Urinary bladder (tissue), 4 donors: Measurements from ENCODE around the gene PPP1R9A. TPM values are rescaled to one million over a fixed set of nuclear protein-coding genes. Genes with fewer than 3 reads are reported as not detected.

Experiments used
- DNase-seq: peaks from one replicate; pipeline ENCODE4 v3.0.0-alpha.2; 2015; ENCODE audit errors: extremely low spot score
- H3K27ac ChIP-seq: one replicate; pipeline ENCODE4 v1.5.1; 2013; ENCODE audit warnings: low read depth, mild to moderate bottlenecking, moderate library complexity
- H3K36me3 ChIP-seq: one replicate; pipeline ENCODE4 v1.6.1; 2013; ENCODE audit warnings: mild to moderate bottlenecking, moderate library complexity; ENCODE audit not compliant: insufficient read depth
- H3K4me1 ChIP-seq: one replicate; pipeline ENCODE4 v1.6.1; 2013; ENCODE audit warnings: mild to moderate bottlenecking, moderate library complexity; ENCODE audit not compliant: insufficient read depth
- H3K4me3 ChIP-seq: one replicate; pipeline ENCODE4 v1.5.1; 2013; ENCODE audit warnings: low read depth, low read length
- WGBS: extraction: QIAGEN DNeasy Blood & Tissue Kit; methylation state at CpG from one replicate; pipeline ENCODE4 v1.1.7; 2013; 5-methylcytosine and 5-hydroxymethylcytosine counted together
- polyA plus RNA-seq: library from polyadenylated mRNA; stranded (reverse); fragments of 200-250 nt; gene quantifications from one replicate; pipeline ENCODE4 v1.2.3, GENCODE V29; 2013
- total RNA-seq: library from RNA; depleted of rRNA; stranded (reverse); fragments of >200 nt; gene quantifications from one replicate; pipeline ENCODE4 v1.2.3, GENCODE V29; 2014
- donor health status: healthy with polysubstance abuse.
- donor health status: healthy.

Gene PPP1R9A
- total and polyA plus RNA-seq, 2 donors = 3.5 to 28.6 TPM

GRCh38 chr7:94933256-94933990 is 26.0 kb downstream of the PPP1R9A start:
- H3K4me1 ChIP-seq = no peaks in the 10 kb centered on the region
- H3K27ac ChIP-seq = no peak overlapping the region
- no peak overlapping the region for H3K4me3 ChIP-seq
- WGBS = 66% methylated on average over 3 of the region's 3 CpGs
- H3K36me3 ChIP-seq = no peaks in the 10 kb centered on the region
- no peak for DNase-seq

- no peak overlapping the region for H3K27ac ChIP-seq
- no peaks in the 10 kb centered on the region for H3K36me3 ChIP-seq
- H3K4me3 ChIP-seq = no peak overlapping the region
- H3K4me1 ChIP-seq = no peaks in the 10 kb centered on the region
- no peak for DNase-seq
Measured at GRCh38 chr7:94939395-94939794, 32.0 kb downstream of the PPP1R9A start.

- no peaks in the 10 kb centered on the region for H3K4me1 ChIP-seq
- H3K4me3 ChIP-seq = no peak overlapping the region
- DNase-seq = peak; percentile 2
- H3K36me3 ChIP-seq = no peaks in the 10 kb centered on the region
- H3K27ac ChIP-seq = no peak overlapping the region
Measured at GRCh38 chr7:94940241-94940640, 32.8 kb downstream of the PPP1R9A start.

GRCh38 chr7:94941844-94942632 is 34.6 kb downstream of the PPP1R9A start:
- H3K4me3 ChIP-seq = no peak overlapping the region
- WGBS = 91% methylated on average over 3 of the region's 3 CpGs
- H3K4me1 ChIP-seq = no peaks in the 10 kb centered on the region
- H3K27ac ChIP-seq = no peak overlapping the region
- DNase-seq = no peak
- no peaks in the 10 kb centered on the region for H3K36me3 ChIP-seq

- Histone ChIP-seq H3K4me1 (no peaks in the 10 kb centered on the region), H3K27ac (no peak overlapping the region), H3K36me3 (no peaks in the 10 kb centered on the region), H3K4me3 (no peak overlapping the region)
- no peak for DNase-seq
Measured at GRCh38 chr7:94943134-94943533, 35.7 kb downstream of the PPP1R9A start.

- 96% methylated on average over 1 of the region's 1 CpG for WGBS
- H3K4me1 ChIP-seq = no peaks in the 10 kb centered on the region
- H3K36me3 ChIP-seq = no peaks in the 10 kb centered on the region
- DNase-seq = no peak
- H3K27ac ChIP-seq = no peak overlapping the region
- H3K4me3 ChIP-seq = no peak overlapping the region
Measured at GRCh38 chr7:94949532-94949931, 42.1 kb downstream of the PPP1R9A start.

GRCh38 chr7:94955807-94956206 is 48.4 kb downstream of the PPP1R9A start:
- Histone ChIP-seq H3K4me1 (no peaks in the 10 kb centered on the region), H3K27ac (no peak overlapping the region), H3K36me3 (no peaks in the 10 kb centered on the region), H3K4me3 (no peak overlapping the region)
- no peak for DNase-seq
- 88% methylated on average over 3 of the region's 3 CpGs for WGBS

- no peaks in the 10 kb centered on the region for H3K4me1 ChIP-seq
- H3K36me3 ChIP-seq = no peaks in the 10 kb centered on the region
- no peak overlapping the region for H3K27ac ChIP-seq
- no peak for DNase-seq
- no peak overlapping the region for H3K4me3 ChIP-seq
- 80% methylated on average over 1 of the region's 1 CpG for WGBS
Measured at GRCh38 chr7:94957061-94957460, 49.7 kb downstream of the PPP1R9A start.

GRCh38 chr7:94962661-94963060 is 55.3 kb downstream of the PPP1R9A start:
- Histone ChIP-seq H3K36me3 (no peaks in the 10 kb centered on the region), H3K4me1 (no peaks in the 10 kb centered on the region), H3K27ac (no peak overlapping the region), H3K4me3 (no peak overlapping the region)
- WGBS = 90% methylated on average over 2 of the region's 2 CpGs
- DNase-seq = no peak

GRCh38 chr7:94969434-94970084 is 62.2 kb downstream of the PPP1R9A start:
- Histone ChIP-seq H3K4me1 (no peaks in the 10 kb centered on the region), H3K4me3 (no peak overlapping the region), H3K36me3 (no peaks in the 10 kb centered on the region), H3K27ac (no peak overlapping the region)
- WGBS = 69% methylated on average over 8 of the region's 8 CpGs
- no peak for DNase-seq

GRCh38 chr7:94970085-94970576 is 62.7 kb downstream of the PPP1R9A start:
- DNase-seq = no peak
- WGBS = 94% methylated on average over 7 of the region's 7 CpGs
- no peak overlapping the region for H3K4me3 ChIP-seq
- no peaks in the 10 kb centered on the region for H3K36me3 ChIP-seq
- no peaks in the 10 kb centered on the region for H3K4me1 ChIP-seq
- no peak overlapping the region for H3K27ac ChIP-seq

GRCh38 chr7:94971051-94971867 is 63.9 kb downstream of the PPP1R9A start:
- no peak for DNase-seq
- 58% methylated on average over 4 of the region's 4 CpGs for WGBS

GRCh38 chr7:94972296-94972695 is 64.9 kb downstream of the PPP1R9A start:
- Histone ChIP-seq H3K4me3 (no peak overlapping the region), H3K4me1 (no peaks in the 10 kb centered on the region), H3K36me3 (no peaks in the 10 kb centered on the region), H3K27ac (no peak overlapping the region)
- DNase-seq = no peak
- 36% methylated on average over 2 of the region's 2 CpGs for WGBS

More at GRCh38 chr7:94971051-94971867, 63.9 kb downstream of the PPP1R9A start:
- no peaks in the 10 kb centered on the region for H3K4me1 ChIP-seq
- H3K27ac ChIP-seq = no peak overlapping the region
- H3K36me3 ChIP-seq = no peaks in the 10 kb centered on the region
- H3K4me3 ChIP-seq = no peak overlapping the region
